Mucosa of descending colon (tissue), 3 donors: Measurements from ENCODE around the gene RCBTB2. TPM values are rescaled to one million over a fixed set of nuclear protein-coding genes. Genes with fewer than 3 reads are reported as not detected.

Experiments
- ATAC-seq: fragments of 200-7000 bp; cut with Tn5 transposase; one replicate; pipeline ENCODE4 v1.9.1; 2020; ENCODE audit warnings: mild to moderate bottlenecking, moderate library complexity
- DNase-seq, 3 donors: peaks; one replicate each; pipeline ENCODE4 v3.0.0-alpha.2; 2020
- H3K36me3 ChIP-seq: fragments of 200-600 bp; one replicate; pipeline ENCODE4 v1.8.0; 2021; ENCODE audit warnings: low read depth, mild to moderate bottlenecking
- H3K4me1 ChIP-seq: fragments of 200-600 bp; one replicate; pipeline ENCODE4 v1.8.0; 2021; ENCODE audit warnings: low read depth, mild to moderate bottlenecking
- H3K4me3 ChIP-seq: fragments of 200-600 bp; one replicate; pipeline ENCODE4 v1.8.0; 2021; ENCODE audit warnings: mild to moderate bottlenecking
- H3K9me3 ChIP-seq: fragments of 200-600 bp; one replicate; pipeline ENCODE4 v1.8.0; 2021; ENCODE audit warnings: mild to moderate bottlenecking
- intact Hi-C, 2 donors: fragments of 100-400 bp; cut with DNase I in 1 of 2; cut with micrococcal nuclease in 1 of 2; formaldehyde crosslinking; loops; one replicate each; pipeline versions ENCODE4 v1.11.0 to v1.11.1; 2022; cut with DNase I, micrococcal nuclease
- total RNA-seq, 3 donors: library from RNA; stranded (reverse); fragmentation: NEBNext Ultra II Directional in 2 of 3; extraction: Animal tissue kit (Norgen Biotek cat#: 25700) in 2 of 3; gene quantifications; one replicate each; pipeline versions ENCODE4 v1.2.1 to v1.2.4, GENCODE V29; 2021 to 2023
- TF ChIP-seq, protein P1 (sequence below): fragments of 200-600 bp; IDR thresholded peaks from one replicate; pipeline ENCODE4 v1.8.0; 2022; ENCODE audit warnings: antibody characterized with exemption, mild to moderate bottlenecking
- donor health status: DM: no; HTN: no; CAD: no; lungs with moderate emphysema.
- donor health status: DM: no; HTN: no; CAD: no.
- donor health status: DM: no; HTN: yes; CAD: no.

Gene RCBTB2
- total RNA-seq, 3 donors from 2014 or later: 4.9 to 10.9 (median 6.7) TPM

DNA sequence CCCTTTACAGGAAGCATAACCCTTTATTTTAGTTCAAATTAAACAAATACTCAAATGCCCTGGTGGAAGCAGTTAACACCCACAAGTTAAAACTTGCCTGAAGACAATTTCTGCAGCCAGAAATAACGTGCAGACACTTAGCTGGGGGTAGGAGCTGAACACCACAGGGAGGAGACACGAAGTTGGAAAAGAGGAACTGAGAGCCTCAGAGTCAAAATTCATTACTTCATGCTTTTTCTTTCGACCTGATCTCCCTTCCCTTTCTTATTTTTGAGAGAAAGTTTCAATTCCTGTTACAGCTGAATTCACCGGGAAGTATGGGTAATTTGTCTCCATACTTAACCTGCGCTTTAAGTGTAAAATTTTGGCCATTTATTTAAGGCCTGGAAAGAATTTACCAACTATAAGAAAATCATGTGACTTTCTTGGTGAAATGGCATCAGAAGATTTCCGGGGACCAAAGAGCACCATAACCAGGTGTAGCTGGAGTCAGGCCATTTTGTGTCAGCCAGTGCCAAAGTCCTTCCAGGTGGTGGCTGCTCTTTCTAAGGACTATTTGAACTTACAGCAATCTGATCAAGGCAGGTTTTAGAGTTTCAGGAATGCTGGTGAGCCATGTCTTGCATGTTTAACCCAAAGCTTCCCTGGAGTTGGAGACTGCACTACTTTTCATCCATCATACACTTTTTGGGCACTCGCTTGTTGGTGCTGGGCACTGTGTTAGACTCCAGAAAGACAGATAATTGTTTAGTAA lies 46.5 kb upstream of the RCBTB2 start:
- Histone ChIP-seq H3K9me3 (no peaks in the 10 kb centered on the region), H3K36me3 (no peaks in the 10 kb centered on the region), H3K4me1 (peaks cover 18% of the 10 kb centered on the region), H3K4me3 (no peak overlapping the region)
- DNase-seq: peak in 1 of 3 donors; percentile 56
- TF ChIP-seq, protein P1, sequence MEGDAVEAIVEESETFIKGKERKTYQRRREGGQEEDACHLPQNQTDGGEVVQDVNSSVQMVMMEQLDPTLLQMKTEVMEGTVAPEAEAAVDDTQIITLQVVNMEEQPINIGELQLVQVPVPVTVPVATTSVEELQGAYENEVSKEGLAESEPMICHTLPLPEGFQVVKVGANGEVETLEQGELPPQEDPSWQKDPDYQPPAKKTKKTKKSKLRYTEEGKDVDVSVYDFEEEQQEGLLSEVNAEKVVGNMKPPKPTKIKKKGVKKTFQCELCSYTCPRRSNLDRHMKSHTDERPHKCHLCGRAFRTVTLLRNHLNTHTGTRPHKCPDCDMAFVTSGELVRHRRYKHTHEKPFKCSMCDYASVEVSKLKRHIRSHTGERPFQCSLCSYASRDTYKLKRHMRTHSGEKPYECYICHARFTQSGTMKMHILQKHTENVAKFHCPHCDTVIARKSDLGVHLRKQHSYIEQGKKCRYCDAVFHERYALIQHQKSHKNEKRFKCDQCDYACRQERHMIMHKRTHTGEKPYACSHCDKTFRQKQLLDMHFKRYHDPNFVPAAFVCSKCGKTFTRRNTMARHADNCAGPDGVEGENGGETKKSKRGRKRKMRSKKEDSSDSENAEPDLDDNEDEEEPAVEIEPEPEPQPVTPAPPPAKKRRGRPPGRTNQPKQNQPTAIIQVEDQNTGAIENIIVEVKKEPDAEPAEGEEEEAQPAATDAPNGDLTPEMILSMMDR: no peak
- intact Hi-C loops: no loop called here
- ATAC-seq: peak; percentile 66

DNA sequence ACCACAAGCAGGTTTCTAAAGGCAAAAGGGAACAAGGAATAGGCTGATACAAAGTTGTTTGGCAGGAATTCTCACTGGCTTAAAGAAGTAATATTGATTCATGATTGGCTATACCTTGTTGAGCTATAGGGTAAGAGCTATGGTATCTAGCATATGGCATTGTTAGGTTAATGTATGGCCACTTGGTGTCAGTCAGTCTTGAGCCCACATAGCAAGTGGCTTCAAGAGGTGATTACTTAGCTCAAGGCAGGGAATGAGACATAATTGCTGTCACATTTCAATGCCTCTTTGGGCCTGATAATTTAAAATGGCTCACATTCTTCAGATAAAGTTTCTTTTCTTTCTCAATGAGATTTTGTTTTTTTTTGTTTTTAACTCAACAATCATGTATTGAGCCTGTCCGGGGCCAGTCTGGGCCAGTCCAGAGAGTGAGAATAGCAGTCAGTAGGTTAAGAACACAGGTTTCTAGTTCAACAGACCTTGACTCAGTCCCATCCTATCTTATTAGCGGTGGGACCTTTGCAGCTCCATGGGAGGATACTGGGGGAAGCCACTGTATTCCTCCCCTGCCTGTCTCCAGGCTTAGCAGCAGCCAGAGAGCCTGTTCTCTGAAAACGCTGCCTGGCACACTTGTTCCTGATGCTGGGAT lies 45.8 kb upstream of the RCBTB2 start:
- intact Hi-C loops: no loop called here
- peaks cover 14% of the 10 kb centered on the region for H3K4me1 ChIP-seq
- ATAC-seq (no peak), DNase-seq (no peak)
- no peaks in the 10 kb centered on the region for H3K36me3 ChIP-seq
- no peaks in the 10 kb centered on the region for H3K9me3 ChIP-seq
- TF ChIP-seq, protein P1: no peak
- no peak overlapping the region for H3K4me3 ChIP-seq

DNA sequence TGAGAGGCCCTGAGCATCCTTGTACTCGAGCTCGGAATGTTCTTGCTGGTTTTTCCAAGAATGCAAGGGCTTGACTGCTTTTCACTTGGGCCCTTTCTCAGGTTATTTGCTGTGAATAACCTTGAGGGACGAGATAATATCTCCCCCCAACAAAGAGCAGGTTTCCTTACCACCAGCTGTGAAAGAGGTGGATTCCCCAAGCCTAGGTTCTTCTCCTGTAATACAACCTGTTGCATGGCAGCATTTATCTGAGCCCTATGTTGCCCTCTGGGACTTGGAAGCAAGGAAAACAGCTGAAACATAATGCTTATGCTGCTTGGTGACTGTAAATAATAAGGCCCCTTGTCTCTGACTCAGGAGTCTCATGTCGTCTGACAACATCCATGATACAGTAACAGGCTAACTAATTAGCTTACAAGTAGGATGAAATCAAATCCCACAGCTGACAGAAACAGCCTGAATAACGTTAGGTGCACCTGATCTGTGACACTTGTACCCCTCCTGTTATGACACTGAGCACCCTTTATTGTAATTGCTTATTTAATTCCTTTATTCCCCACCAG lies 43.6 kb upstream of the RCBTB2 start:
- Histone ChIP-seq H3K4me1 (peaks cover 14% of the 10 kb centered on the region), H3K4me3 (no peak overlapping the region), H3K9me3 (no peaks in the 10 kb centered on the region), H3K36me3 (no peaks in the 10 kb centered on the region)
- intact Hi-C loops: no loop called here
- TF ChIP-seq, protein P1: no peak
- no peak for ATAC-seq
- DNase-seq: no peak

DNA sequence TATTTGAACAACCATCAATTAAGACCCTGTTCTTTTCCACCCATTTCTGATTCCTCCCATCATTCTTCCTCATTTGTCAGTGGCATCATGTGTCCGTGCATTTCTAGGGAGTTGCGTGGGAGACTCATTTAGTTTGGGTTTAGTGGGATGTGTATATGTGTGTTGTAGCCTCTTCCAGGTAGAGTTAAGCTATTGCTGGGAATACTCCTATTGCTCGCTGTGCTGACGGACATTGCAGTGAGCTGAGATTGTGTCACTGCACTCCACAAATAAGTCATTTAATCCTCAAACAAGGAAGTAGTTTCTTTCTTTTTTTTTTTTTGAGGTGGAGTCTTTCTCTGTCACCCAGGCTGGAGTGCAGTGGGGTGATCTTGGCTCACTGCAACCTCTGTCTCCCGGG lies 42.2 kb upstream of the RCBTB2 start:
- Histone ChIP-seq H3K36me3 (no peaks in the 10 kb centered on the region), H3K4me1 (peaks cover 12% of the 10 kb centered on the region), H3K9me3 (no peaks in the 10 kb centered on the region), H3K4me3 (no peak overlapping the region)
- ATAC-seq (peak; percentile 62), DNase-seq (no peak)
- intact Hi-C loops: no loop called here
- TF ChIP-seq, protein P1: no peak

DNA sequence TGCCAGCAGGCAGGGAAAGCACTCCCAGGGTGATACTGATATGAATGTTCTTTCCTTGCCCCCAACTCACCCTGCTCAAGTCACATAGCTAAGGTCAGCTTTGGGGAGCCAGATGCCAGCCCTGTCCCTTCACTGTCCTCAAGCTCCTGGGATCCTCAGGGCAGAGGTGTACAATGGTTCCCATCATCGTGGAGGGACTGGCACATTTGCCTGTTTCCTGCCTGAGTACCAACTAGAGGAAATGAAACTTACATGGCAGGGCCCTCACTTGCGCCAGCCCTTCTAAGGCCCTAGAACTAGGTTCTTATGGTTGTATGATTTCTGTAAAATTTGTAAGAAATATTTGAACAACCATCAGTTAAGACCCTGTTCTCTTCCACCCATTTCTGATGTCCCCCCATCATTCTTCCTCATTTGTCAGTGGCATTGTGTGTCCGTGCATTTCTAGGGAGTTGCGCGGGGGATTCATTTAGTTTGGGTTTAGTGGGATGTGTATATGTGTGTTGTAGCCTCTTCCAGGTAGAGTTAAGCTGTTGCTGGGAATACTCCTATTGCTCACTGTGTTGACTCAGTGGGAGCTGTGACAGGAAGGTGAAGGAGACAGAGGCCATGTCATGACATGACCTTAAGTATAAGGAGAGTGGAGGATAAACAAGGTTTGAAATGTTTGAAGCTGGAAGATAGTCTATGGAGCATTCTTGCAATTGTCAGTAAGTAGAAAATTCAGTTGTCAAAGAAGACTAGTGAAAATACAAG lies 41.3 kb upstream of the RCBTB2 start:
- H3K9me3 ChIP-seq: no peaks in the 10 kb centered on the region
- H3K4me3 ChIP-seq: no peak overlapping the region
- intact Hi-C loops: no loop called here
- ATAC-seq: no peak
- peaks cover 4% of the 10 kb centered on the region for H3K4me1 ChIP-seq
- TF ChIP-seq, protein P1: no peak
- DNase-seq: no peak
- H3K36me3 ChIP-seq: no peaks in the 10 kb centered on the region
